ENCODE measurements around the gene BSCL2. TPM values are rescaled to one million over a fixed set of nuclear protein-coding genes. Genes with fewer than 3 reads are reported as not detected.
"Not testable (repeated sequence)": the region's sequence is repeated elsewhere in the genome, so short reads cannot be mapped to it uniquely, and the experiment has no call there.

Gene BSCL2
- total RNA-seq = 10 to 100 TPM; 37.0 to 50.7 TPM
- 10 to 100 TPM; 58.2 to 65.0 (median 58.8) TPM for polyA plus RNA-seq
- 4.6 to 8.4 (median 6.8) reads per million in 6 experiments for total RNA-seq

- peak within 1 kb of the TSS; percentile 88 to 98 (median 95) for H3K4me3 Mint-ChIP-seq
- no peak for ATAC-seq
- H3K27ac Mint-ChIP-seq = peak within 1 kb of the TSS; percentile 97 to 100 (median 99)
- peaks cover 25 to 60% (median 45%) of the 10 kb centered on the region in 4 donors for H3K4me1 Mint-ChIP-seq
- POLR2A ChIA-PET = interaction anchor here (1.0 to 14.8 kb wide), 18 partner anchors 8 to 174 kb away, joined by 3 to 263 read pairs (median 17); partner anchors contain the start of genes C11orf98, CSKMT, EML3 and HNRNPUL2
- peaks cover 4 to 22% (median 4%) of the 10 kb centered on the region in 3 donors for H3K36me3 Mint-ChIP-seq
- no peaks in the 10 kb centered on the region for H3K9me3 Mint-ChIP-seq
- DNase-seq = no peak
- H3K27me3 Mint-ChIP-seq = no peaks in the 10 kb centered on the region
Measured at GRCh38 chr11:62707277-62707861, at the start of gene BSCL2, which contains the start of gene GNG3. BSCL2 (minus strand) TSS chr11:62707424; CDS start chr11:62707195, 229 bp downstream. GNG3 (plus strand) TSS chr11:62707676; CDS start chr11:62708296, 620 bp downstream.

- POLR2A ChIA-PET = interaction anchor here (0.6 to 6.6 kb wide), 16 partner anchors 9 to 181 kb away, joined by 3 to 165 read pairs (median 10); partner anchors contain the start of genes BSCL2, C11orf98, CSKMT and EEF1G
- ATAC-seq (no peak), DNase-seq (no peak)
- H3K36me3 Mint-ChIP-seq = peaks cover 0 to 9% (median 0%) of the 10 kb centered on the region in 3 donors
- H3K27ac Mint-ChIP-seq = peak overlapping the region in 8 of 10 donors; percentile 6 to 100 (median 68)
- H3K27me3 Mint-ChIP-seq = no peaks in the 10 kb centered on the region
- H3K4me3 Mint-ChIP-seq = peak overlapping the region; percentile 3 to 97 (median 62)
- peaks cover 6 to 32% (median 23%) of the 10 kb centered on the region in 4 donors for H3K4me1 Mint-ChIP-seq
- H3K9me3 Mint-ChIP-seq = no peaks in the 10 kb centered on the region
Measured at GRCh38 chr11:62755086-62755615, 47.9 kb upstream of the BSCL2 start.

GRCh38 chr11:62753736-62754603, 46.7 kb upstream of the BSCL2 start, which contains the start of gene ZBTB3:
ZBTB3 (minus strand) TSS chr11:62754160; CDS start chr11:62753664, 496 bp downstream.
- peaks cover 8 to 43% (median 28%) of the 10 kb centered on the region in 4 donors for H3K4me1 Mint-ChIP-seq
- peak; percentile 95 to 96 for ATAC-seq
- peak; percentile 93 to 100 (median 96) for DNase-seq
- H3K4me3 Mint-ChIP-seq = peak within 1 kb of the TSS; percentile 91 to 100 (median 97)
- H3K36me3 Mint-ChIP-seq = peaks cover 0 to 16% (median 0%) of the 10 kb centered on the region in 3 donors
- H3K27me3 Mint-ChIP-seq = no peaks in the 10 kb centered on the region
- peak within 1 kb of the TSS; percentile 88 to 100 (median 99) for H3K27ac Mint-ChIP-seq
- POLR2A ChIA-PET = interaction anchor here (0.5 to 6.6 kb wide), 52 partner anchors 8 to 1487 kb away, joined by 3 to 165 read pairs (median 5); partner anchors contain the start of genes B3GAT3, BSCL2, C11orf98 and CSKMT
- H3K9me3 Mint-ChIP-seq = no peaks in the 10 kb centered on the region

- Mint-ChIP-seq H3K36me3 (peaks cover 0 to 20% (median 0%) of the 10 kb centered on the region in 3 donors), H3K4me3 (peak overlapping the region; percentile 91 to 100 (median 97)), H3K4me1 (peaks cover 11 to 47% (median 31%) of the 10 kb centered on the region in 4 donors), H3K9me3 (no peaks in the 10 kb centered on the region), H3K27me3 (no peaks in the 10 kb centered on the region), H3K27ac (peak overlapping the region; percentile 88 to 100 (median 99))
- no peak for DNase-seq
- ATAC-seq = no peak
- POLR2A ChIA-PET = interaction anchor here (0.5 to 6.6 kb wide), 42 partner anchors 9 to 1488 kb away, joined by 3 to 165 read pairs (median 8); partner anchors contain the start of genes B3GAT3, BSCL2, C11orf98 and CSKMT
Measured at GRCh38 chr11:62752994-62753735, 45.9 kb upstream of the BSCL2 start.

DNA sequence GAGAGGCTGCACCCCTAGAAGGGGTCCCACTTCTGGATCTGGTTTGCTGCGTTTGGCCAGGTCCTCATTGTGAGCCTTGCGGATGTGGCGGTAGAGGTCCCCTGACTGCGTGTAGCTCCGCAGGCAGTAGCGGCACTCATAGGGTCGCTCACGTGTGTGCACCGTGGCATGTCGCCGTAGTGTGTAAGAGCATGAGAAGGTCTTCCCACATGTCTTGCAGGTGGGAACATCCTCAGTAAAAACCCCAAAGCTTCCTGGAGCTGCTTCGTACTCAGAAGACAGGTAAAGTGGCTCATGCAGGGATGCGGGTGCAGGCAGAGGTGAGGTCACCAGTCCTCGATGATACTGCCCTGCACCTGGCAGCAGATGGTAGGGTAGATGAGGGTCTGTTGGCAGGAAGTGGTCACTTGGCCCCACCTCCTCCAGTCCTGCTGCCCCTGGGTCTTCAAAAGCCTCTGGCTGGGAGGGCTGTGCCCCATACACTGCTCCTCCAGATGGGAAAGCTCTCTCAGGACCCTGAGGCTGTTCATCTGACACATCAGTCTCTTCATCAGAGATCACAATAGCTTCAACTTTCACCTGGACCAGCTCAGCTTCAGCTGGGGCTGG, 45.1 kb upstream of the BSCL2 start:
- Mint-ChIP-seq H3K36me3 (peaks cover 0 to 22% (median 0%) of the 10 kb centered on the region in 3 donors), H3K4me1 (peaks cover 11 to 49% (median 31%) of the 10 kb centered on the region in 4 donors), H3K27ac (peak overlapping the region in 5 of 10 donors; percentile 66 to 99 (median 76)), H3K27me3 (no peaks in the 10 kb centered on the region), H3K4me3 (peak overlapping the region in 8 of 10 donors; percentile 36 to 97 (median 78)), H3K9me3 (no peaks in the 10 kb centered on the region)
- ATAC-seq (no peak), DNase-seq (no peak)
- POLR2A ChIA-PET = interaction anchor here (0.6 to 6.6 kb wide), 14 partner anchors 9 to 161 kb away, joined by 3 to 165 read pairs (median 16); partner anchors contain the start of genes BSCL2, C11orf98, GNG3 and HNRNPUL2

GRCh38 chr11:62749931-62750330, 42.7 kb upstream of the BSCL2 start:
- not testable (repeated sequence) for ATAC-seq, H3K27me3 Mint-ChIP-seq, H3K9me3 Mint-ChIP-seq, DNase-seq, H3K4me3 Mint-ChIP-seq
- peak overlapping the region in 1 of 10 donors; percentile 27 for H3K27ac Mint-ChIP-seq
- peaks cover 0 to 22% (median 0%) of the 10 kb centered on the region in 3 donors for H3K36me3 Mint-ChIP-seq
- peaks cover 11 to 46% (median 31%) of the 10 kb centered on the region in 4 donors for H3K4me1 Mint-ChIP-seq
- POLR2A ChIA-PET = interaction anchor here (0.7 to 6.6 kb wide), 4 partner anchors 12 to 91 kb away, joined by 5 to 165 read pairs (median 12); partner anchors contain the start of genes HNRNPUL2, POLR2G and TTC9C

DNA sequence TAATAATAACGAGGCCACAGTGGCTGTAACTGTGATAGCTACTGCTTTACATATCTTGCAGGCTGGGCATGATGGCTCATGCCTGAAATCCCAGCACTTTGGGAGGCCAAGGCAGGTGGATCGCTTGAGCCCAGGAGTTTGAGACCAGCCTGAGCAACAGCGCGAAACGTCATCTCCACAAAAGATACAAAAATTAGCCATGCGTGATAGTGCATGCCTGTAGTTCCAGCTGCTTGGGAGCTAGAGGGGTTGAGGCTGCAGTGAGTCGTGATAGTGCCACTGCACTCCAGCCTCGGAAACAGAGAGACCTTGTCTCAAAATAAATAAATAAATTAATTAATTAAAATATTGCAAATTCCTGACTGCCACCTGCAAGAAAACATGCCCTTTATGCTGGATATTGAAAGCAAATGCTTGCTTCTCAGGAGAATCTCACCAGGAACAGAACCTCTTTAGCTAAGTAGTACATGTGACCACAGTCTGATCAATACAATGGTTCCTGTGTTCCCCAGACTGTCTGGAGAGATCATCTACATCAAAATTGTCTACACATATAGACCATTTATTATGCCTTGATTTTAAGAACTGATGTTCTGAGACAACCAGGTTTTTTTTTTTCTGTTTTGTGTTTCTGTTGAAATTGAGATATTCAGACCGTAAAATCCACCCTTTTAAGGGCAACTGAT, 40.4 kb upstream of the BSCL2 start:
- no peaks in the 10 kb centered on the region for H3K27me3 Mint-ChIP-seq
- POLR2A ChIA-PET = interaction anchor here (0.6 to 1.3 kb wide), 4 partner anchors 9 to 108 kb away, joined by 3 to 7 read pairs (median 5); partner anchors contain the start of genes HNRNPUL2 and TTC9C
- no peak for ATAC-seq
- DNase-seq = no peak
- H3K4me3 Mint-ChIP-seq = no peak overlapping the region
- peaks cover 7 to 33% (median 16%) of the 10 kb centered on the region in 4 donors for H3K4me1 Mint-ChIP-seq
- H3K9me3 Mint-ChIP-seq = no peaks in the 10 kb centered on the region
- H3K36me3 Mint-ChIP-seq = peaks cover 0 to 22% (median 0%) of the 10 kb centered on the region in 3 donors
- peak overlapping the region in 1 of 10 donors; percentile 9 for H3K27ac Mint-ChIP-seq

GRCh38 chr11:62737196-62737595, 30.0 kb upstream of the BSCL2 start:
- Mint-ChIP-seq H3K36me3 (peaks cover 4 to 83% (median 8%) of the 10 kb centered on the region in 3 donors), H3K4me3 (no peak overlapping the region), H3K27me3 (no peaks in the 10 kb centered on the region), H3K4me1 (peaks cover 5 to 11% (median 7%) of the 10 kb centered on the region in 4 donors), H3K27ac (peak overlapping the region in 1 of 10 donors; percentile 43), H3K9me3 (no peaks in the 10 kb centered on the region)
- no peak for ATAC-seq
- DNase-seq = no peak
- POLR2A ChIA-PET = interaction anchor here (0.6 to 1.2 kb wide), 5 partner anchors 8 to 76 kb away, joined by 3 to 6 read pairs (median 5); partner anchors contain the start of gene HNRNPUL2

GRCh38 chr11:62732830-62733229, 25.6 kb upstream of the BSCL2 start:
- POLR2A ChIA-PET = interaction anchor here (0.7 to 7.6 kb wide), 2 partner anchors 20 to 238 kb away, joined by 6 to 165 read pairs; partner anchors contain the start of gene ZBTB3
- peak overlapping the region in 4 of 10 donors; percentile 5 to 52 (median 17) for H3K27ac Mint-ChIP-seq
- H3K9me3 Mint-ChIP-seq = no peaks in the 10 kb centered on the region
- ATAC-seq (no peak), DNase-seq (peak in 1 of 10 donors; percentile 32)
- H3K27me3 Mint-ChIP-seq = no peaks in the 10 kb centered on the region
- no peak overlapping the region for H3K4me3 Mint-ChIP-seq
- peaks cover 4 to 55% (median 7%) of the 10 kb centered on the region in 3 donors for H3K36me3 Mint-ChIP-seq
- H3K4me1 Mint-ChIP-seq = peaks cover 5 to 32% (median 21%) of the 10 kb centered on the region in 4 donors

- H3K27me3 Mint-ChIP-seq, DNase-seq, ATAC-seq, H3K9me3 Mint-ChIP-seq: not testable (repeated sequence)
- Mint-ChIP-seq H3K4me1 (peaks cover 14 to 46% (median 34%) of the 10 kb centered on the region in 4 donors), H3K4me3 (peak overlapping the region; percentile 58 to 99 (median 88)), H3K27ac (peak overlapping the region in 7 of 10 donors; percentile 20 to 77 (median 38)), H3K36me3 (peaks cover 4 to 47% (median 7%) of the 10 kb centered on the region in 3 donors)
- POLR2A ChIA-PET = interaction anchor here (1.6 to 10.3 kb wide), 10 partner anchors 19 to 157 kb away, joined by 4 to 263 read pairs (median 80); partner anchors contain the start of genes BSCL2, EEF1G, GNG3 and POLR2G
Measured at GRCh38 chr11:62730076-62730475, 22.9 kb upstream of the BSCL2 start.
